Astrocyte (in vitro differentiated cells and primary cell): ENCODE data around the gene BARX2. TPM values are rescaled to one million over a fixed set of nuclear protein-coding genes. Genes with fewer than 3 reads are reported as not detected.

Experiments
- DNase-seq: peaks from one replicate; pipeline ENCODE4 v3.0.0-alpha.2; 2010; ENCODE audit warnings: low read depth
- FAIRE-seq: peaks from 2 replicates; lab custom pipeline; 2011; peaks lifted over from hg19 to GRCh38; lab: Jason Lieb, UNC
- H2AFZ ChIP-seq: 2 replicates; pipeline ENCODE4 v1.6.0; 2012; ENCODE audit warnings: low read depth, low read length, inconsistent platforms
- H3K27ac ChIP-seq: 2 replicates; pipeline ENCODE4 v1.5.1; 2011; ENCODE audit warnings: low read depth, low read length, inconsistent platforms
- H3K27me3 ChIP-seq: 2 replicates; pipeline ENCODE4 v1.6.0; 2011; ENCODE audit warnings: low read length, inconsistent platforms; ENCODE audit not compliant: insufficient read depth
- H3K36me3 ChIP-seq: 2 replicates; pipeline ENCODE4 v1.5.1; 2011; ENCODE audit warnings: low read length, inconsistent platforms; ENCODE audit not compliant: insufficient read depth
- H3K4me1 ChIP-seq: 2 replicates; pipeline ENCODE4 v1.5.1; 2011; ENCODE audit warnings: low read length, inconsistent platforms; ENCODE audit not compliant: insufficient read depth
- H3K4me2 ChIP-seq: 2 replicates; pipeline ENCODE4 v1.6.0; 2012; ENCODE audit warnings: low read length, inconsistent platforms
- H3K4me3 ChIP-seq: 2 replicates; pipeline ENCODE4 v1.5.1; 2011; ENCODE audit warnings: low read depth, mild to moderate bottlenecking, low read length, inconsistent platforms; ENCODE audit not compliant: insufficient read depth
- H3K79me2 ChIP-seq: 2 replicates; pipeline ENCODE4 v1.6.0; 2012; ENCODE audit warnings: mild to moderate bottlenecking, low read length, inconsistent platforms; ENCODE audit not compliant: insufficient read depth
- H3K9ac ChIP-seq: 2 replicates; pipeline ENCODE4 v1.6.0; 2012; ENCODE audit warnings: mild to moderate bottlenecking, low read length, inconsistent platforms
- H3K9me3 ChIP-seq: 2 replicates; pipeline ENCODE4 v1.5.1; 2012; ENCODE audit warnings: low read depth, mild to moderate bottlenecking, low read length, inconsistent platforms; ENCODE audit not compliant: insufficient read depth
- H4K20me1 ChIP-seq: 2 replicates; pipeline ENCODE4 v1.6.0; 2012; ENCODE audit warnings: low read length, inconsistent platforms; ENCODE audit not compliant: insufficient read depth
- H3K27ac Mint-ChIP-seq: one replicate; pipeline ENCODE4 v1.8.0; 2021; ENCODE audit warnings: mild to moderate bottlenecking, mixed read lengths; ENCODE audit not compliant: unreplicated experiment
- H3K27me3 Mint-ChIP-seq: one replicate; pipeline ENCODE4 v1.8.0; 2021; ENCODE audit warnings: low read depth, mixed read lengths; ENCODE audit not compliant: unreplicated experiment
- H3K36me3 Mint-ChIP-seq: one replicate; pipeline ENCODE4 v1.8.0; 2021; ENCODE audit warnings: low read depth, mixed read lengths; ENCODE audit not compliant: unreplicated experiment
- H3K4me1 Mint-ChIP-seq: one replicate; pipeline ENCODE4 v1.8.0; 2021; ENCODE audit warnings: low read depth, mixed read lengths; ENCODE audit not compliant: unreplicated experiment
- H3K4me3 Mint-ChIP-seq: one replicate; pipeline ENCODE4 v1.8.0; 2021; ENCODE audit warnings: mild to moderate bottlenecking, moderate library complexity, mixed read lengths; ENCODE audit not compliant: unreplicated experiment
- H3K9me3 Mint-ChIP-seq: one replicate; pipeline ENCODE4 v1.8.0; 2021; ENCODE audit warnings: mild to moderate bottlenecking, mixed read lengths; ENCODE audit not compliant: unreplicated experiment
- EZH2 ChIP-seq: IDR thresholded peaks from 2 replicates; pipeline ENCODE4 v1.6.1; 2012; ENCODE audit warnings: mild to moderate bottlenecking, low read length, inconsistent platforms; ENCODE audit not compliant: insufficient read depth
- total RNA-seq: library from RNA; stranded (reverse); gene quantifications from 2 replicates; pipeline ENCODE4 v1.2.1, GENCODE V29; 2021
- TF ChIP-seq, protein P1 (sequence below): IDR thresholded peaks from 2 replicates; pipeline ENCODE4 v1.5.1; 2011; ENCODE audit warnings: low read depth, mild to moderate bottlenecking, inconsistent platforms, low read length, moderate library complexity; ENCODE audit not compliant: insufficient read depth

BARX2 gene
- total RNA-seq, 1 donor from 2014 or later: not detected

DNA sequence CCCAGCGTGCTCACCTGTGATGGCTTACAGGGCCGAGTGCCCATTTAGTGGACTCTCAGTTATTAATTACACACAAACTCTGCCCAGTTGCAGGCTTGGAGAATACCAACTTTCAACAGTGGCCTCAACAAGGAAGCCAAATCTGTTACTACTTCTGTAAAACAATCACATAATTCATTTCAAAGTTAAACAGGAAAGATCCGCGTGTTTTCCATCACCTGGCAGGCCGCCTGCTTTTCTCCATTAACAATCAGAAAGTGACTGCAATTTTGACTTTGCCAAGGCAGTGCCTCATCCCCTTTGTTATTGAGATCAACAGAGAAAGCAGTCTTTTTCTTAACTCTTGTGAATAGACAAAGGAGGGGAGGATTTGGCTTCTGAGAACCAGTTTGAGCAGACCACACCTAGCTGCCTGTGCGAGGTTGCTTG is 77.7 kb downstream of the BARX2 start:
- H3K36me3 ChIP-seq: no peaks in the 10 kb centered on the region
- no peaks in the 10 kb centered on the region for H3K9me3 Mint-ChIP-seq
- no peaks in the 10 kb centered on the region for H3K27me3 ChIP-seq
- no peak overlapping the region for H2AFZ ChIP-seq
- no peak for DNase-seq
- H3K4me2 ChIP-seq: no peak overlapping the region
- no peaks in the 10 kb centered on the region for H3K4me1 ChIP-seq
- no peak for FAIRE-seq
- no peak overlapping the region for H3K4me3 Mint-ChIP-seq
- H3K9me3 ChIP-seq: no peaks in the 10 kb centered on the region
- TF ChIP-seq EZH2: no peak
- TF ChIP-seq, protein P1, sequence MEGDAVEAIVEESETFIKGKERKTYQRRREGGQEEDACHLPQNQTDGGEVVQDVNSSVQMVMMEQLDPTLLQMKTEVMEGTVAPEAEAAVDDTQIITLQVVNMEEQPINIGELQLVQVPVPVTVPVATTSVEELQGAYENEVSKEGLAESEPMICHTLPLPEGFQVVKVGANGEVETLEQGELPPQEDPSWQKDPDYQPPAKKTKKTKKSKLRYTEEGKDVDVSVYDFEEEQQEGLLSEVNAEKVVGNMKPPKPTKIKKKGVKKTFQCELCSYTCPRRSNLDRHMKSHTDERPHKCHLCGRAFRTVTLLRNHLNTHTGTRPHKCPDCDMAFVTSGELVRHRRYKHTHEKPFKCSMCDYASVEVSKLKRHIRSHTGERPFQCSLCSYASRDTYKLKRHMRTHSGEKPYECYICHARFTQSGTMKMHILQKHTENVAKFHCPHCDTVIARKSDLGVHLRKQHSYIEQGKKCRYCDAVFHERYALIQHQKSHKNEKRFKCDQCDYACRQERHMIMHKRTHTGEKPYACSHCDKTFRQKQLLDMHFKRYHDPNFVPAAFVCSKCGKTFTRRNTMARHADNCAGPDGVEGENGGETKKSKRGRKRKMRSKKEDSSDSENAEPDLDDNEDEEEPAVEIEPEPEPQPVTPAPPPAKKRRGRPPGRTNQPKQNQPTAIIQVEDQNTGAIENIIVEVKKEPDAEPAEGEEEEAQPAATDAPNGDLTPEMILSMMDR: no peak
- H3K9ac ChIP-seq: no peak overlapping the region
- no peak overlapping the region for H3K27ac ChIP-seq
- H3K4me1 Mint-ChIP-seq: no peaks in the 10 kb centered on the region
- H3K79me2 ChIP-seq: no peaks in the 10 kb centered on the region
- no peaks in the 10 kb centered on the region for H3K36me3 Mint-ChIP-seq
- H4K20me1 ChIP-seq: no peaks in the 10 kb centered on the region
- no peak overlapping the region for H3K27ac Mint-ChIP-seq
- H3K27me3 Mint-ChIP-seq: peaks cover 16% of the 10 kb centered on the region
- H3K4me3 ChIP-seq: no peak overlapping the region

DNA sequence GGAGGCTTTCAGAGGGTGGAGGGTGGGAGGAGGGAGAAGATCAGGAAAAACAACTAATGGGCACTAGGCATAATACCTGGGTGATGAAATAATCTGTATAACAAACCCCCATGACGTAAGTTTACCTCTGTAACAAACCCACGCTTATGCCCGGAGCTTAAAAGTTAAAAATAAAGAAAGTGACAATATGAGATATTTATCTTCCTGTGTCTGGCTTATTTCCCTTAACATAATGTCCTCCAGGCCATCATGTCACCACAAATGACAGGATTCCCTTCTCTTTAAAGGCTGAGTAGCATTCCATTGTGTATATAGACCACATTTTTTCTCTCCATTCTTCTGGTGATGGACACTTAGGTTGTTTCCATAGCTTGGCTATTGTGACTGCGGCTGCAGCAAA is 79.5 kb downstream of the BARX2 start:
- Mint-ChIP-seq H3K4me3 (no peak overlapping the region), H3K27me3 (peaks cover 16% of the 10 kb centered on the region), H3K4me1 (no peaks in the 10 kb centered on the region), H3K36me3 (no peaks in the 10 kb centered on the region), H3K27ac (no peak overlapping the region), H3K9me3 (no peaks in the 10 kb centered on the region)
- H3K4me3 ChIP-seq: no peak overlapping the region
- H2AFZ ChIP-seq: no peak overlapping the region
- H3K27ac ChIP-seq: no peak overlapping the region
- no peak for FAIRE-seq
- H3K79me2 ChIP-seq: no peaks in the 10 kb centered on the region
- DNase-seq: no peak
- H3K9ac ChIP-seq: no peak overlapping the region
- no peaks in the 10 kb centered on the region for H3K27me3 ChIP-seq
- H4K20me1 ChIP-seq: no peaks in the 10 kb centered on the region
- no peaks in the 10 kb centered on the region for H3K4me1 ChIP-seq
- H3K36me3 ChIP-seq: no peaks in the 10 kb centered on the region
- no peaks in the 10 kb centered on the region for H3K9me3 ChIP-seq
- TF ChIP-seq, protein P1: no peak
- TF ChIP-seq EZH2: no peak
- no peak overlapping the region for H3K4me2 ChIP-seq

- Mint-ChIP-seq H3K27ac (no peak overlapping the region), H3K27me3 (peaks cover 16% of the 10 kb centered on the region), H3K9me3 (no peaks in the 10 kb centered on the region), H3K36me3 (no peaks in the 10 kb centered on the region), H3K4me3 (no peak overlapping the region), H3K4me1 (no peaks in the 10 kb centered on the region)
- Histone ChIP-seq H4K20me1 (no peaks in the 10 kb centered on the region), H3K36me3 (no peaks in the 10 kb centered on the region), H3K4me1 (no peaks in the 10 kb centered on the region), H3K4me2 (no peak overlapping the region), H3K4me3 (no peak overlapping the region), H3K79me2 (no peaks in the 10 kb centered on the region), H3K27ac (no peak overlapping the region), H2AFZ (no peak overlapping the region), H3K27me3 (no peaks in the 10 kb centered on the region), H3K9ac (no peak overlapping the region), H3K9me3 (no peaks in the 10 kb centered on the region)
- no peak for FAIRE-seq
- DNase-seq: no peak
- TF ChIP-seq EZH2: no peak
- TF ChIP-seq, protein P1: no peak
These were observed 80.4 kb downstream of the BARX2 start for GRCh38 chr11:129455756-129456655.
